NCI-H774 (cell line): ENCODE results near the gene CDCP2.

Experiments
- DNase-seq: peaks from one replicate; lab custom pipeline; 2025; lab: John Stamatoyannopoulos, UW

CDCP2 gene

DNA sequence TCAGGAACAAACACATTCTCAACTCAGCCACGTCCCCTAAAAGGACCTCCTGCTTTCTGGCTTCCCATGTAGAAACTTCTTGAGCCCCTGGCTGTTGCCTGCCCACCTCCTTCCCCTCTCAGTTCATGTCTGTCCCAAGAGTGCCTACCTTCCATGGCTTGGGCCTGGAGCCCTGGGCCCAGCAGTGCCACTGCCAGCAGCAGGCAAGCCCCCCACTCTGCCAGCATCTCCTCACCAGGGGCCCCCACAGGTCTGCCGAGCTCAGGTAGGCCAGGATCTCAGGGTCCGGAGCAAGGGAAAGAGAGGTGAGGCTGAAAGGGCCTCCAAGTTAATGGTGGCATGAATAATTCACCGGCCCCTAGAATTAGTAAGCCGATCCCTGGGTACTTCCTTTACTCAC, at the start of gene CDCP2:
CDCP2 (minus strand) TSS at position 305 of the 400 bp plus-strand sequence; CDS start at position 227, 78 bp downstream.
- DNase-seq, result no peak

DNA sequence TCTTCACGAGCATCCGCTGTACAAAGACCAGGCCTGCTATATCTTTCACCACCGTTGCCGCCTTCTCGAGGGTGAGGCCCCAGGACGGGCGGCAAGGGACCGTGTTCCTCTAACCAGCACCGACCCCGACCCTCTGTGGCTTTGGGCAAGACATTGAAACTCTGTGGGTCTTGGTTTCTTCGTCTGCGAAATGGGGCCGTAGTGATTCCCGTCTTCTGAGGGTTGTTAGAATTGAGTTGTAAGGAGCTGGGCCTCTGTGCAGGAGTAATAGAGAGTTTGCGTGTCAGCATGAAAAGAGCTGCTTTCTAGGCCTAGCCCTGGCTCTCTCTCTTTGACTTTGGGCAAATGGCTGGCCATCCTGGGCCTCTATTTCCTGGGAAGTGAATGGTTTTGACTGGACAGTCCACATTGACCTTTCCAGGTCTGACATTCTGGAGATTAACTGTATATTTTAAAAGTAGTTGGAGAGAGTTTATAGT, 47.8 kb upstream of the CDCP2 start:
- no peak for DNase-seq

DNA sequence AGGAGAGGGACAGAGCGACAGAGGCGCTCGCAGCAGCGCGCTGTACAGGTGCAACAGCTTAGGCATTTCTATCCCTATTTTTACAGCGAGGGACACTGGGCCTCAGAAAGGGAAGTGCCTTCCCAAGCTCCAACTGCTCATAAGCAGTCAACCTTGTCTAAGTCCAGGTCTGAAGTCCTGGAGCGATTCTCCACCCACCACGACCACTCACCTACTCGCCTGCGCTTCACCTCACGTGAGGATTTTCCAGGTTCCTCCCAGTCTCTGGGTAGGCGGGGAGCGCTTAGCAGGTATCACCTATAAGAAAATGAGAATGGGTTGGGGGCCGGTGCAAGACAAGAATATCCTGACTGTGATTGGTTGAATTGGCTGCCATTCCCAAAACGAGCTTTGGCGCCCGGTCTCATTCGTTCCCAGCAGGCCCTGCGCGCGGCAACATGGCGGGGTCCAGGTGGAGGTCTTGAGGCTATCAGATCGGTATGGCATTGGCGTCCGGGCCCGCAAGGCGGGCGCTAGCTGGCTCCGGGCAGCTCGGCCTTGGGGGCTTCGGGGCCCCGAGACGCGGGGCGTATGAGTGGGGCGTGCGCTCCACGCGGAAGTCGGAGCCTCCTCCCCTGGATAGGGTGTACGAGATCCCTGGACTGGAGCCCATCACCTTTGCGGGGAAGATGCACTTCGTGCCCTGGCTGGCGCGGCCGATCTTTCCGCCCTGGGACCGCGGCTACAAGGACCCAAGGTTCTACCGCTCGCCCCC, 47.1 kb upstream of the CDCP2 start, which contains the start of the genes CYB5RL and MRPL37:
CYB5RL (minus strand) TSS at position 266 of the 754 bp plus-strand sequence. CDS start 4,414 bp downstream, outside the sequence.
MRPL37 (plus strand) TSS at position 403 of the 754 bp plus-strand sequence; CDS start at position 480, 77 bp downstream.
- peak; percentile 98 for DNase-seq

DNA sequence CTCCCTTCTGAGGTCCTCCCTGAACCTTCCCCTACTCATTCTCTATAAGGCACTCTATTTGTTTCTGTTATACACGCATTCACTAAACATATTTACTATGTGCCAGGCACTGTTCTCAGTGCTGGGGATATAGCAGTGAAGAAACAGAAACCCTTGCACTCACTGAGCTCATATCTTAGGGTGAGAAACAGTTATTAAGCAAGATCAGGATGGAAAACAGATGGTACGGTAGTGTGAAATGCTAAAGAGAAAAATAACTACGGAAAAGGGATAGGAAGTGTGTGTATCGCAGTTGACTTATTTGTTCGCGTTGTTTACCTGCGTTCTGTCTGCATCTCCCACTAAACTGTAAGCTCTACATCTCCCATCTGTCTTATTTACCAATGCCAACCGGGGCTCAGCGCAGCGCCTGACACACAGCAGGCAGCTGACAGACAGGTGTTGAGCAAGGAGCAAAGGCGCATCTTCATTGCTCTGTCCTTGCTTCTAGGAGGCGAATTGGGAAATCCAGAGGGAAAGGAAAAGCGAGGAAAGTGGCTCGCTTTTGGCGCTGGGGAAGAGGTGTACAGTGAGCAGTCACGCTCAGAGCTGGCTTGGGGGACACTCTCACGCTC, 46.5 kb upstream of the CDCP2 start:
- no peak for DNase-seq

- DNase-seq, result no peak
Measured at GRCh38 chr1:54193453-54193852, 40.7 kb upstream of the CDCP2 start.

DNA sequence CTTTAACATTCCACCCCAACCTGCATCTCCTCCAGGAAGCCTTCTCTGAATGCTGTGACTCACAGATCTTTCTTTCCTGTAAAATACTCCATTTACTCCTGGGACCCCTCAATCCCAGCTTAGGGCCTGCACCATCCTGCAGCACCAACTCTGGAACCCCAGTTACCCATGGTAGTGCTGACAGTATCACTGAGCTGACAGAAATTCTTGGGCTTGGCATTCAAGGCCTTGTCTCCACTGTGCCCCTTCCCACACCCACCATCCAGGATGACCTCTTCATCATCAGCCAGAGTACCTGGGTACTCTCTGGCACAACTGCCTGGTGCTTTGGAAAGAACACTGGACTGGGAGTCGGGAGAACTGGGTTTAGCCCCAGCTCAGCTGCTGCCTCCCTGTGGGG, 38.7 kb upstream of the CDCP2 start:
- DNase-seq, result no peak

- DNase-seq, result no peak
Measured at GRCh38 chr1:54190526-54190925, 37.7 kb upstream of the CDCP2 start.

DNA sequence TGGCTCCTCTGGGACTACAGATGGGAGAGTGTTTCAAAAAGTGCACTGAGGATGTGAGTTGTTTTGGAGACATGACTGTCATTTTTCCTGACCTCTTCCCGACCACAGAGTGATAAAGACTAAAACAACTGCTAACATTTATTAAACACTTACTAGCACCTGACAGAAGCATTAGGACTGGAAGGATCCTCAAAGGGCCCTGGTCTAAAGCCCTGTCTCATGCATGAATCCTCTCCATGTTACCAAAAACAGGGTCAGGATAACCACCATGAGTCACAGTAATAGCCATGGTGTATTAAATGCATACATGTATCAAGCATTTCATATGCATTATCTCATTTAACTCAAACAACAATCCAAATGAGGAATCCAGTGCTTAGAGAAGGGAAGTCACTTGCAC, 35.5 kb upstream of the CDCP2 start:
- DNase-seq, result no peak

- no peak for DNase-seq
Measured at GRCh38 chr1:54186056-54186455, 33.3 kb upstream of the CDCP2 start.

DNA sequence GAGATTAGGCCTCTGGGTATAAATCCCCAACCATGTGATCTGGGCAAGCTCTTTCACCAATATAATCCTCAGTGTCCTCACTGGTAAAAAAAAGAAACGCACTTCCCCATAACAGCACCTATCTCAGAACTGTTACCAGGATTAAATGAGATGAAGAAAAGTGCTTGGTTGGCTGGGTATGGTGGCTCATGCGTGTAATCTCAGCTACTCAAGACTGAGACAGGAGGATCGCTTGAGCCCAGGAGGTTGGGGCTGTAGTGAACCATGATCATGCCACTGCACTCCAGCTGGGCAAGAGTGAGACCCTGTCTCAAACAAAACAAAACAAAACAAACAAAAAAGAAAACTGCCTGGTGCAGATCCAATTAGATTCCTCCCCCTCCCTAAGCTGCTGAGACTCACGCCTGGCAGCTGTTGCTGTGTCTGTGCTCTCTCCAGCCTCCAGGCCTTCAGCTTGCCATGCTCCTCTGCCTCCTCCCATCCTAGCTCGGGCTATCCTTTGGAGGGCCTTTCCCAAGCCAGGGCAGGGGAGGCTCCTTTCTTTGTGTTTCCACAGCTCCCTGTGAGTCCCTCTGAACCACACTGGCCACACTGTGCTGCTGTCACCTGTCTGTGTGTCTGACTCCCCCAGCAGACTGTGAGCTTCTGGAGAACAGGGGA, 28.0 kb upstream of the CDCP2 start:
- no peak for DNase-seq

DNA sequence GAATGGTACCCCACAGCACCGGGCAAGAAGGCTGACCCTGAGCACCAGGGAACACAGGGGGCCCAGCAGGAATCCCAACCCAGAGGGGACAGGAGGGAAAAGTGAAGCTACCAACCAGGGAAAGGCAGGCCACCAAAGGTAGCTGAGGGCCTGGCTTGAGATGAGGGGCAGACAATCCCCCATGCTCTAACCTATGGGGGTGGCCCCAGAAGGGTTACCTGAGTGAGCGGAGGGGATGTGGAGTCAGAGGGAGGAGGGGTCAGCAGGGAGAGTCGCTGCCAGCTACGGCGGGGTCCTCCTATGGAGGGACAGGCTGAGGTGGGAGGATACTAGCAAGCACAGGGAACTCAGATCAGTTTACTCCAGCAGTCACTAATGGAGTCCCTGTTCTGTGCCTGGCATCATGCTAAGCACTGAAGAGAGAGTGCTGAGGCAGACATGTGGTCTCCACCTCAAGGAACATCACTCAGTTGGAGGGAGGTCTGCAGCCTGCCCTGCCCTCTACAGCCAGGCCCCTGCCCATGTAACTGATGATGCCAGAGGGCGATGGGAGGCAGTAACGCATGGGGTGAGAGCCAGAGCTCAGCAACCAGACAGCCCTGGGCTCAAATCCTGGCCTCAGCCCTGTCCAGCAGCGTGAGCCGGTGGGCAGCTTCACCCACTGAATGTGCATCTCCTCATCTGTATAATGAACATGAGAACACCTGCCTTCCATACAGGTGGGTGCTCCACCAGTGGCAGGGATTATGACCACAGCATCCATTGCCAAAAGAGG, 25.7 kb upstream of the CDCP2 start:
- DNase-seq, result no peak

GRCh38 chr1:54177726-54178125, 24.9 kb upstream of the CDCP2 start:
- no peak for DNase-seq

- no peak for DNase-seq
Measured at GRCh38 chr1:54176621-54177327, 24.0 kb upstream of the CDCP2 start.

DNA sequence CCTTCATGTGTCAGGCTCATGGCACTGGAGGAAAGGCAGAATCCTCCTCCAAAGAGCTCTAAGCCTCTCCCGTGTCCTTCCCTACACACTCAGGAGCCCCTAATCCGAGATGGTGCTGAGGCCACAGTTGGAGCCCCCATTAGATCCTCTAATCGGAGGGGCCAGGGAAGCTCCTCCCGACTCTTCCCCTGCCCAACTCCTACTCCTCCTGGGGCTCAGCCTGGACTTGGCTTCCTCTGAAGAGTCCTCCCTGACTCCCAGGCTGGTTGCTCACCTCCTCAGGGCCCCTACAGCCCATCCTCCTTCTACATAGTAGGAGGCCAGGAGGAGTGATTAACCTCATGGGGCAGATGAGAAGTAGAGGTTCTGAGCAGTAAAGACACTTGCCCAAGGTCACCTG, 21.3 kb upstream of the CDCP2 start:
- no peak for DNase-seq

DNA sequence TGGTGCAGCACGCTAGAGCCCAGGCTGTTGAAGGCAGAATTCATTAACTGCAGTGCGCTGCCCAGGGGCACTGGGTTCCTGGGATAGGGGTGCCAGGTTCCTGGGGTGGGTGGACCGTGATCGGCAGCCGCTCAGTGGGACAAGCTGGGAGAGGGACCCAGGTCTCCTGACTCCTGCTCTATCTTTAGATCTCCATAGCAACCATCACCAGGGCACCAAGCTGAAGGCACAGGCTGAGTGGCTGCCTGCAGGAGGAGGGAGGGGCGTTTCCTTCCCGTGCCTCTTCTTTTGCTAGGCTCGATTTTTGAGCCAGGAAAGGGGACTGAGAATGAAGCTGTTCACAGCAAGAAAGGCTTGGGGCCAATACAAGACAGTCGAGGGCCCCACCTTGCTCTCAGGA, 20.9 kb upstream of the CDCP2 start:
- no peak for DNase-seq

GRCh38 chr1:54172614-54173599, 20.1 kb upstream of the CDCP2 start:
- DNase-seq, result no peak

GRCh38 chr1:54171606-54172005, 18.8 kb upstream of the CDCP2 start:
- no peak for DNase-seq

GRCh38 chr1:54171016-54171415, 18.2 kb upstream of the CDCP2 start:
- DNase-seq, result no peak

- DNase-seq, result no peak
Measured at GRCh38 chr1:54169068-54169467, 16.3 kb upstream of the CDCP2 start.
